ENCODE measurements around the gene PADI6. TPM values are rescaled to one million over a fixed set of nuclear protein-coding genes. Genes with fewer than 3 reads are reported as not detected.

PADI6 gene
- total and polyA plus RNA-seq, 9 of the 15 experiments (the other 6 are each of a cell fraction or from before 2014, with no cell fraction given) = not detected

GRCh38 chr1:17340358-17340757 is 31.6 kb upstream of the PADI6 start:
- Histone ChIP-seq H3K36me3 (ENCODE audit: control insufficient read depth, insufficient read depth, low read length) (no peaks in the 10 kb centered on the region), H2AFZ (ENCODE audit: low read depth, low read length) (no peak overlapping the region), H3K27me3 (ENCODE audit: control insufficient read depth in 2 of 2, insufficient read depth in 2 of 2, low read length in 2 of 2) (peaks cover 19 to 40% of the 10 kb centered on the region in 2 experiments; a peak in 4 of 5 replicates), H3K4me2 (ENCODE audit: insufficient read depth, low read length) (no peak overlapping the region), H3K9ac (ENCODE audit: insufficient read depth in 1 of 2, low read depth in 2 of 2, low read length in 2 of 2) (no peak overlapping the region), H3K9me3 (replicated peaks; ENCODE audit: control insufficient read depth, insufficient read depth, low read depth, low read length) (no peaks in the 10 kb centered on the region), H3K4me3 (no peak overlapping the region), H3K79me2 (ENCODE audit: control insufficient read depth, insufficient read depth, low read length) (no peaks in the 10 kb centered on the region), H3K4me1 (replicated peaks in 1 of 2; ENCODE audit: control insufficient read depth in 2 of 2, insufficient read depth in 2 of 2, low read length in 2 of 2) (peaks cover 0 to 5% of the 10 kb centered on the region in 2 experiments; a peak in 2 of 5 replicates), H4K20me1 (replicated peaks; ENCODE audit: control insufficient read depth, insufficient read depth, low read length) (peaks cover 5% of the 10 kb centered on the region; the same call in 1 of the 2 replicates), H3K27ac (ENCODE audit: extremely low read depth, low read depth, low read length) (no peak overlapping the region), H3K9me1 (ENCODE audit: control insufficient read depth, insufficient read depth, low read length) (no peaks in the 10 kb centered on the region)
- FAIRE-seq (no peak), ATAC-seq (peak; percentile 24; the same call in 2 of the 3 replicates), DNase-seq (ENCODE audit: extremely low read depth in 1 of 4, low spot score in 3 of 4) (peak in 2 of 4 experiments; percentile 36 to 43)
- WGBS (ENCODE audit: insufficient coverage, low coverage, missing lambda C conversion rate) = 3% methylated on average over 8 of the region's 8 CpGs
- CTCF ChIA-PET (ENCODE audit: low intra/inter-chr PET ratio) = no interaction called here
- BruUV-seq (replicated peaks) = no TSS peak
- intact Hi-C loops (cut with micrococcal nuclease) (no loop called here), in situ Hi-C loops (cut with MboI) (no loop called here)
- POLR2A ChIA-PET = no interaction called here
- TF ChIP-seq AFF1 (IDR thresholded peaks at IDR 0.05; ENCODE audit: low read depth in 1 of 2, partially characterized antibody in 2 of 2) = no peak
- TF ChIP-seq CBFA2T3 (IDR thresholded peaks at IDR 0.05) = peak; percentile 34
- peak in 1 of 2 experiments; percentile 55; a peak in 1 of 4 replicates for TF ChIP-seq TEAD1 (CRISPR knock-in tag; IDR thresholded peaks at IDR 0.05)
- peak; percentile 82 for TF ChIP-seq EGR1 (conservative IDR thresholded peaks at IDR 0.05)
- 0 out of 2 replicates have a peak, but pooled peaks have one; percentile 31 for TF ChIP-seq TEAD4 (IDR thresholded peaks at IDR 0.05; ENCODE audit: low read length)
- no peak for TF ChIP-seq TEAD4 (CRISPR knock-in tag; IDR thresholded peaks at IDR 0.05; ENCODE audit: borderline replicate concordance)
- peak in 1 of 2 experiments; percentile 73; a peak in 2 of 4 replicates for TF ChIP-seq MLLT1 (IDR thresholded peaks at IDR 0.05)
- TF ChIP-seq ZNF592 (IDR thresholded peaks at IDR 0.05) = no peak
- no peak for TF ChIP-seq ZNF584 (CRISPR knock-in tag; IDR thresholded peaks at IDR 0.05; ENCODE audit: low read depth)
